DLD1 (cell line): Measurements from ENCODE around the gene GORASP1.

Source experiments
- in situ Hi-C: cut with HindIII; loops from 2 replicates; pipeline ENCODE4 v1.10.0; 2017; ENCODE audit warnings: low sequenced_read_pairs

The GORASP1 gene

DNA sequence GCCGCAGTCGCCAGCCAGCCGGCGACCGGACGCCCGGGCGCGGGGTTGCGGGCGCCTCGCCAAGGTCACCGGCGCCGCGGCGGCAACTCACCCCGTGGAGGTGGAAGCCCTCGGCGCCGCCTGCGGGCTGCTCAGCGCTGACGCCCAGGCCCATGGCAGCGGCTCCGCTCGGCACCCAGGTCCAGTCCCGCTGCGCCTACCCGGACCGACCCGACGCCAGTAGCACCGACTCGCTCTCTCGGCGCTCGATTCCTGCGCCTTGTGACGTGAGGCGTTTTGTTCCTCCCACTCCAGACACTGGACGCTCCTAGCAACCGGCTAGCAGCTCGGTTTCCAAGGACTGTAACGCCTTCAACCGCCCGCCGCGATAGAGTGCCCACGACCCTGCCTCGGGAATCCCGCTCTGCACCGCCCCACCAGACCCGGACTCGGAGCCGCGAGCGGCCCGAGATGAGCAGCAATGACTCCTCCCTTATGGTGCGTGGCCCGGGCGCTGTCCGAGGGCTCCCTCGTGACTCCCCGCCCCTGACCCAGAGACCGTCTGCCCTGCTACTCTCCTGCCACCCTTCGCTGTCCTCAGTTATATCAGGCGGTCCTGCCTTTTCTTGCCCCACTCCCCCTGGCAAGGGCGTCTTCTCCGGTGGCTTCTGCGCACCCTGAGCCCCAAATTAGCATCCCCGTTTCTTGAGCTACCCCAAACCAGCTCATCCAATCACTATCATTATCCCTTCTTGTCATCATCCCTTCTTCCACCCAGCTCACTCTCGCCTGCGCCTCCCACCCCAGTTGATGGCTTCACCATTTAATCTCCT is at the start of gene GORASP1, which contains the start of gene TTC21A:
Gene GORASP1 (minus strand): TSS at position 240 of the 812 bp plus-strand sequence. CDS start 86 bp downstream, at position 154.
Gene TTC21A (plus strand): TSS at position 293 of the 812 bp plus-strand sequence. CDS start 158 bp downstream, at position 451.
- in situ Hi-C loops: no loop called here

DNA sequence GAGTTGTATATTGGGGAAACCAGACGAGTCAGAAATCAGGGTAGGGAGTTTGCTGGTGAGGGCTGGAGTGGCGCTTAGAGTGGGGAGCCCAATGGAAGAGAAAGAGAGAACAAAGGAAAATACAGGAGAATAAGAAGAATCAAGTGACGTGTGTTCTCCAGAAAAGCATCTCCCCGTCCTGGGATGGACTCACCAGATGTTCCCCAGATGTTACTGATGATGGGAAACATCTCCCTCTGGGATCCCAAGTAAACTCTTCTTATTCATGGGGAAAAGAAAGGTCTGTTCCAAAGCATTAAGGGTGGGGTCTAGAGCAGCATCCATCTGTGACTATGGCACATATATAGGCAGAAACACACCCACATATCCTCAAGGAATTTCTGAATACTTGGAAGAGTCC is 49.0 kb upstream of the GORASP1 start:
- in situ Hi-C loops: no loop called here

DNA sequence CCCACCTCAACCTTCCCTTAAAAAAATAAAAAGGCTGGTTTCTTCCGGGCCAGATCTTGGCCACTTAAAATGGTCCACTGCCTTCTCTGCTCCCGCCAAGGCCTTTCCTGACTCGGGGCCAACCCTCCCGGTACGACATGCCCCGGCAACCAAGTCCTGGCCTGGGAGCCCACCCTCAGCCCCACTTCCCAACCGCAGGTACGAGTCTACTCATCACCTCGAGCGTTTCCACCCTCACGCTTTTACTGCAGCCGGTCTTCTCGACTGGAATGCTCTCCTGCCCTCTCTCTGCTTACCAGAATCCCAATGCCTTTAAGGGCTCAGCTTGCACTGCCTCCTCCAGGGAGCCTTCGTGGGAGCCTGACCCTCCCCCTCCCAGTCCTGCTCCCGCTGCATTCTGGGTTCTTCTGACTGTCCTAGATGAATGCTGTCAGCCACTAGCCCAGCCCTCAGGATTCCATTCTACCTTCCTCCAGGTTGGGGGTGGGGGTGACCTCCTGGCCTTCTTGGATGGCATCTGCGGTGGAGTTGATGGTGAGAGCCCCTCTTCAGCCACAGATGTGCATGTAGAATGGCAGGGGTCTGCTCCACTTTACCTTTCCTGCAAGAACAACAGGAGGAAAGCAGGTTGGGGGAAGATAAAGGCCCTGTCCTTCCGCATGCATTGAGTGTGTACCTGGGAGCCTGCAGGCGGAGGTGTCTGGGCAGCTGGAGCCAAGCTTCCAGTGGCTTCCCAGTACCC is 47.0 kb upstream of the GORASP1 start:
- in situ Hi-C loops: no loop called here

DNA sequence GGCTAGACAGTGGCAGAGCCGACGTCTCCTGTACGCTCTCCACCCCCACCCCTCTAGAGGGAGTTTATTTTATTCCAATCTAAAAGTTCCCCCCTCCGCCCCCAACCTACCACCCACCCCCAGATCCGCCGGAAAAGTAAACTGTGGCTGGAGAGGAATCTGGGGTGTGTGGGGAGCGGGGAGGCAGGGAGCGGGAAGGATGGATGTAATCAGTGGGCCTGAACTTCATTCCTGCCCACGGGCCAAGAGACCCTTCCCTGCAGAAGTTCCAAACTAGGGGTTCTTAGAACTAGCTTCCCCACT is 46.5 kb upstream of the GORASP1 start:
- in situ Hi-C loops: no loop called here

DNA sequence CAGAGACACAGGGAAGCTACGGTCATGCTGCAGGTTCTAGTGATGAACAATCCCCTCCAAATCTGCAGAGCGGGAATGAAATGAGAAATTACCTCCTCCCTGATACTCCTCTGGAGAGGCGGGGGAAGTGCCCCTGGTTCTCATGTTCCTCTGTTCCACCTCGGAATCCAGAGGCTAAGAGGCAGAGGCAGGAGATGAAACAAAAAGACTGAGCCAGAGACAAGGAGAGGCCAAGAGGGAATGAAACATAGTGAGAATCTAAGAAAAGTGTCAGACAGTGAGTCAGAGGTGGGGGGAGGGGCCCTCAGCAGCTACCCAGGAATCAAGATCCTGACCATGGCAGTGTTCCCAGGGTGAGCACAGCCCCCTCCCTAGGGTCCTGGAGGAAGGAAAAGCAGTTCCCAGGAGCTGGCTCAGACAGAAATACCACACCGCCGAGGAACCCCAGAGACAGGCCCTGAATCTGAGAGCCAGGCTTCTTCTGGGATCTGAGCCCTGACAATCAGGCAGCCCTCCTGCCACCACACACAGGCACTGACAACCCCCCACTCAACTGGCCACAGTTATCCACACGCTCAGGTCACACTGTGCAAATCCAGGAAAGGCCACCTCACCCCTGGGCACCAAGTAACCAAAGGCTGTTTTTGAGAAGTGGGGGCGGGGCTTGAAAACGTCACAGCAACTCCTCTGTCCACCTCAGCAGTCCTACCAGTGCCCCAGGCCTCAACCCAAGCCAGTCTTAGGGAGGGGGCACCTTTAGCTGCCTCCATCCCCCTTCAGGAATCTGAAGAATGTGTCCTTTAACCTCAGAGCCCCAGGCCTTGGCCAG is 43.6 kb upstream of the GORASP1 start:
- in situ Hi-C loops: no loop called here

DNA sequence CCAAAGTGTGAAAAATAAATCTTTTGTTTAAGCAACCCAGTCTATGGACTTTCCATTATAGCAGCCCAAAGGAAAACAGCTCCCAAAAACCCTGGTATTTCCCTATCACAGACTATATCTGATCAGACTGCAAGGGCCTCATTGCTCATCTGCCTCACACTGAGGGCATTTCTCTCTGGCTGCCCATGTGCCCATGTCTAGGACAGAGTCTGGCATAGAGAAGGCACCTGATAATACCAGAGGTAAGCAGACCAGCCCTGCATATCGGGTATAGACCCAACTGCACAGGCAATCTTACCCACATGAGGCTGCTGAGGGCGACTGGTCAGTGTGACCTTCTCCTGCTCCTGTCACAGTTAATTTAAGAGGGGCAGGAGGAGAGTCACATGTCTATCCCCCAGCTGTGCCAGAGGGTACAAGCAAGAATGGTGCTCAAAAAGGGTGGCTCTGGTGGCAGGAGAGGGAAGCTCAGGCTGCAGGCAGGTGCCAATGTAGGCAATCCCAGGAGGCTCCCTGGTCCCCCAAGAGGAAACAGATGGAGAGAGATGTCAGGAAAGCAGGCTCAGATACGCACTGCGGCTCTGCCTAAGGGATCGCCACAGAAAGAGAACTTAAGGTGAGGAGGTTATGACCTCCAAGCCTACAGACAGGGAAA is 42.8 kb upstream of the GORASP1 start:
- in situ Hi-C loops: no loop called here

DNA sequence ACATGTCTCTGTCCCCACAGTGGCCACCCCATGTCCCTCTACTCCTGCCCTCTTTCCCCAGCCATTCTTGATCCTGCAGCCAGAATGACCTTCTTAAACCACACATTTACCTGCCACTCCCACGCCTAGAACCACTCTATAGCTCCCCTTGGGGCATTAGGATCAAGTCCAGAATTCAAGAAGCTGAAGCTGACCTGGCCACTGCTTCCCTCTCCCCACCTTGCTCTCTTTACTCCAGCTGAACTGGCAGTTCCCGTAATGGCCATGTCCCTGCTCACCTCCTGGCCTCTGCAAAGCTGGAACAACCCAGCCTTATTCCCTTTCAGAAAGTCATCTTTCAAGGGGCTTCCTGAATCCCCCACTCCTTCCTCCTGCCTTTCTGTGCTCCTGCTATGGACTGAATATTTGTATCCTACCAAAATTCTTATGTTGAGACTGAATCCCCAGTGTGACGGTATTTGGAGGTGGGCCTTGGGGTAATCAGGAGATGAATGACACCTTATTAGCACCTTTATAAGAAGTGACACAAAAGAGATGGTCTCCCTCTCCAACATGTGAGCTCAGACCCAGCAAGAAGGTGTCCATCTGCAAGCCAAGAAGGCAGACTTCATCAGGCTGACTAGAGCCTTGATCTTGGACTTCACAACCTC is 42.2 kb upstream of the GORASP1 start:
- in situ Hi-C loops: no loop called here

DNA sequence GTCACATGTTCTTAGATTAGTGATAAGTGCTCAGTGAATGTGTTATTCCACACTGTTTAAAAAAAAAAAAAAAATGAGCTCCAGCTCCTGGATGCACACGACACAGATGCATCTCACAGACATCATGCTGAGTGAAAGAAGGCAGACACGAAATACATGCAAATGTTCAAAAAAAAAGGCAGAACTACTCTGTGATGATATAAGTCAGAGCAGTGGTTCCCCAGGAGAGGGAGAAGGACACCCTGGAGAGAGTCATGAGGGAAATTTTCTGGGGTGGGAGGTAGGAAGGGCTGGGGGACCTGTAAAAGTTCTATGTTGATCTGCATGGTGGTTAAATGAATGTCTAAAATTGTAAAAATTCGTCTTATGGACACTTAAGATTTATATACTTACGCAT is 41.6 kb upstream of the GORASP1 start:
- in situ Hi-C loops: no loop called here

DNA sequence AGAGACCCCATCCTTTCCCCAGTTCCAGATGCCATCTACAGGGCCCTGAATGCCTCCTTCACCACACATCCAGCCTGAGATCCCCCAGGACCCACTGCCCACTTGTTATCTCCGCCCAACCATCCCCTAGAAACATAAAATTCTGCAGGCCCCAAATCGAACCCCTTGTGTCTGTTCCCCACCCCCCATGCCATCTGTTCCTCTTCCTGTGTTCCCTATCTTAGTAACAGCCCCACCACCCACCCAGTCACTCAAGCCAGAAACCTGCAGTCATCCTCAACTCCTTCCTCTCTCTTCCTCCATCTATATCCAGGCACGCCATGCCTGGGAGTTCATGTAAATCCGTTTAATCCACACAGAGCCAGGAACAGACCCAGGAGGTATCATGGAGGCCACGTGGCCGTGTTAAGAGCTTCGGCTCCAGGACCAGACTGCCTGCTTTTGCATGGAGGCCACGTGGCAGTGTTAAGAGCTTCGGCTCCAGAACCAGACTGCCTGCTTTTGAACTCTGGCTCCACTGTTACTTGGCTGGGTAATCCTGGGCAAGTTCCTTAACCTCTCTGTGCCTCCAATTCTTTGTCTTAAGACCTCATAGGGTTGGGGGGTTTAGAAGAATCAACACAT is 41.1 kb upstream of the GORASP1 start:
- in situ Hi-C loops: no loop called here

DNA sequence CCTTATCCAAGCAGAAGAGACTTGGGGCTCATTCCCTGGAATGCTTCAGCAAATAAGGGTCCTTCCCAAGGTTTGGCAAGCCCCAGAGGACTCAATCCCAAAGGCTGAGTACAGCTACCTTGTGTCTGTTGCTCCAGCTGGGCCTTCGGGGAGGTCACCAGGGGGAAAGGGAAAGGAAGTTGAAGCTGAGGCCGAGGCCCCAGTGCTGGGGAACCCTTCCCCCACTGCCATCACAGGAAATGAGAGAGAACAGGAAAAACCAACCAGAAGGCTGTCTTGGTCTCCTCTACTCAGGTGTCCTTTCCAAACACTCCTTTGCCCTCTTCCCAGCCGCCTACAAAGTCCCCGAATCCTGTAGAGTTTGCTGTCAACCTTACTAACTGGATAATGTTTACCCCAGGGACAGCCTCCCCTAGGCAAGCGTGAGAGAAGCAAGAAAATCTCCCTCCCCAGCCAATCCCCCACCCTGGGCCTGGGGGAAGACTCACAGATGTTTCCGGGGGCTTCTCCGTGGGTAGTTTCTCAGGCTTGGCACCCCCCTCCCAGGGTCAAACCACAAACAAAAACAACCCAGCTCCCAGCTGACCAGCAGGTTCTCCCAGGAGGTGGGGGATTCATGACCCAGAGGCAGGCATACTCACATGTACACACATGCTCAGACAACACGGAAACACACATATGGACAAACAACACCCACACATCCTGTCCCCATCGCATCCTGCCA is 40.4 kb upstream of the GORASP1 start:
- in situ Hi-C loops: no loop called here

DNA sequence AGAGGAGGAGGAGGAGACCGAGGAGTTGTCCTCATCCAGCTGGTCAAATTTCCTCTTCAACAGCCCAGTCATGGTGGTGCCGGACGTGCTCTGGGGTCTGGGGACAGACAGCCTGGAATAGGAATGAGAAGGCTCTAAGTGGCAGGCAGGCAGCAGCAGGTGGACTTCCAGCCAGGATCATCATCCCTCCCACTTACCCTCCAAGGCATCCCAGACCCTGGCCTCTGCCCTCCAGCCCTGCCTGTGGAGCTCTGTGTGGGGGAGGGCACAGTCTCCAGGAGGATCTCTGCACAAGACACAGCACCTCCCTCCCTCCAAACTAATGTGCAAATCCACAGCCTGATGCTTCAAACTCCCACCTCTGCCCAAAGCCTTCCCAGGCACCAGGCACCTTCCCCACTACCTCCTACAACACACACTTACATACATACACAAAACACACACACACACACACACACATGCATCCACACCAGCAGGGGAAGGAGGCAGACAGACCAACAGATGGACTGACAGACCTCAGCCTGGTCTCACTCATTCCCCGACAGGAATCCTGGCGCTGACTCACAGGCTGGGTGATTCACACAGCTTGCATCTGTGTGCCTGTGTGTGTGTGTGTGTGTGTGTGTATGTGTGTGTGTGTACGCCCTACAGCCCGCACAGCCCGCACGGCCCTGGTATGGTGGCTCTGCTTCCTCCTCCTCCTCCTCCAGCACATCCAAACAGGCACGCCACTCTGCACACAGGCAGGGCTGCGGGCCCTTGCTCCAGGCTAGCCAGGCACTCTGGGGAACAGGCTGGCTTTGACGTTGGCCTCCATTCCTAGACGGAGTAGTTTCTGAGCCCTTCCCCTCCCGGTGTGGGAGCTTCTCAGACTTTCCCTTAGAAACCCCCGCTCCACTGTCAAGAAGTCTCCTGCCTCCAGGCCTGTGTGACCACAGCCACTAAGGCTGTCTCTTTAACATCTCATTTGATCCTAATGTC is 39.5 kb upstream of the GORASP1 start:
- in situ Hi-C loops: no loop called here

DNA sequence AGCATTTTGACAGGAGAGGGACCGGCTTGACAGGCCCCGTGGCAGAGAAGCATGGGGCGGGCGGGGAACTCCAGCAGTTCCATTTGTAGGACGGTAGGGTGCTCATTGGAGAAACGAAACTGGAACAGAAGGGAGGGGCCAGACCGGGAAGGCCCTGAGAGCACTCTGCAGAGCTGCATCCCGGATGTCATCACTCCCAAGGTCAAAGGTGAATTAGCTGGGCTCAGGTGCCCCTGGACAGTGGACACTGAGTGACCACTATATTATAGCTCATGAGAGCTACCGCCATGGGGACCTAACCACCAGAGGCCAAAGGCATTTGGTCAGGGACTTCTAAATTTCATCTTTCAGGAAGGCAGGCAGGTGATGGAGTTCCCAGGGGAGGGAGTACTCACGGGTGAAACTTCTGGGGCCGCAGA is 38.7 kb upstream of the GORASP1 start:
- in situ Hi-C loops: no loop called here

DNA sequence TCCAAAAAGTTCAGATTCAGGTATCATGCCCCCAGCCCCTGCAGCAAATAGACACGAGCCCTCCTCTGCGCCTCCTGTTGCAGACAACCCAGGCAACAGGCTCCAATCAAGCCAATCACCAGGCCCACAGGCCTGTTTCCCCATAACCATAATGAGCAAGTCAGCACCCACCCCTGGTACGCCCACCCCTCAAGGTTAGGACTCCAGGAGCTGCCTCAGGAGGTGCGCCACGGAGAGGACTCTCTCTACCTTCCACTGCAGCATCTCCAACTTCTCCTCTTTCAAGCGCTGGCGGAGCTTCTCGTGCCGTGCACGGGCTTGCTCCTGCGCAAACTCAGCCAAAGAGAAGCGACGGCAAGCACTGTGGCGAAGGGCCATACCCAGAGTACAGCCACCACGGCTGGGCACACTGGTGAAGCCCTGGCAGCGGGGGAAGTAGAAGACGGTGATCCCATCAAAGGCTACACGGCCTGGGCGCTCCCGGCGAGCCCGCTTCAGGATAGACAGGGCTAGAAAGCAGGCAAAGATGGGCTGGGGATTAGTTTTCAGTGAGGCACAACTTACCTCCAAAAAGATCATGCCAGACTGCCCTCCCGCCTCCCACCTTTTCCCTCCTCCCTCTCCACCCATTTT is 37.4 kb upstream of the GORASP1 start:
- in situ Hi-C loops: no loop called here

DNA sequence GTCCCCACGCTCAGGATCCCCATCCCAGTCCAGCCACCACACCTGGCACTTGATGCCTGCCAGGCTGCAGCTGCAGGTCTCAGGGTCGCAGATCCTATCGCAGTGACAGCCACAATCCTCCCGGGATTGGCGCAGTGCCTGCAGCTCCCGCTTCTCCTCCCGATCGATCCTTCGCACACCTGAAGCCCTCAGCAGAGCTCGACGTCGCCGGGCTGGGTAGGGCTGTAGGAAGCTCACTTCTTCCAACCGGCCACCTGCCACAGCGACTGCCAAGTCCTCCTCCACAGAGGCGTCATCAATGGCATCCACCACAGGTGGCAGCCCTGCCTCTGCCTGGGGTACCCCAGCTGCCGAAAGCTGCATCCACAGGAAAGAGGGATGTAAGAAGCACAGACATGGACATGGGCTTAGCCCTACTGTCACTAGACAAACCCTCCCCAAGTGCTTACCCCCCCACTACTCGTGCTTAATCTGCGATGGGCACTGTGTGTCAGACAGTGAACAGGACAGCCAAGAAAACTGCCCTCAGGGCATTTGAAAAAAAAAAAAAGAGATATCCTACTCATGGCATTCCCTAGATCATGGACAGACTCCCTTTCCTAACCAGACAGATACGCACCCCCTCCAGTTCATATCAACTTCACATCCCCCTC is 36.8 kb upstream of the GORASP1 start:
- in situ Hi-C loops: no loop called here

DNA sequence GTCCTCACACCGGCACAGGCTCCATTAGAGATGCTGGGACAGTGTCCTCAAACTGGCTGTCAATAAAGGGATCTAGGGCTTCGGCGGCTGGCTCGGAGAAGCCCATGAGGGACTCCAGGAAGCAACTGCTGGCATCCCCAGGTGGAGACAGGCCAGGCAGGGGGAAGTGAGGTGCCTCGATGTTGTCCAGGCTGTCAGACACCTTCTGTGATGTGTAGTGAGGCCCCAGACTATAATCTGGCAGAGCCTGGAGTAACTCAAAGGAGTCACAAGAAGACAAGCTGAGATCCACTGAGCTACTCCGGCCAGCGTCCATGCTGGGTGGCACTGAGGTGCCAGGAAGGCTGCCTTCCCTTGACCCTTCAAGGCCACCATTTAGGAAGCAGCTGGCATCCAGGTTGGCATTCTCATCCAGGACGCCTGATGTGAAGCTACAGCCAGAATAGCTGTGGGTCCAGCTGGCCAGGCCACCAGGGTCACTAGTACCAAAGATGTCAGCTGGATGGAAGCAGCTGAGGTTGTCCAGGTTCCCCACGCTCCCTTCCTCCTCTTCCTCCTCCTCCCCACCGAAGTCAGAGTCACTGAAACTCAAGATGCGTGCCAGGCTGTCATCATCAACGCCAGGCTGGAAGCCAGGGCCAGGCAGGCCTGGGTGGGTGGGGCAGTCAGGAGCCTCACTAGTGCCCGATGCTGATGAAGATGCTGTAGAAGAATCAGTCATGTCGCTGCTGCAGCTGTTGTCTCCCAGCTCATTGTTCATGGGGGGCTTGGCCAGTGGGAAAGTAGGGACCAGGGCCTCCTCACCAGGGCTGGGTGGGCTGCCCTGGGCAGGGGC is 35.8 kb upstream of the GORASP1 start:
- in situ Hi-C loops: no loop called here

DNA sequence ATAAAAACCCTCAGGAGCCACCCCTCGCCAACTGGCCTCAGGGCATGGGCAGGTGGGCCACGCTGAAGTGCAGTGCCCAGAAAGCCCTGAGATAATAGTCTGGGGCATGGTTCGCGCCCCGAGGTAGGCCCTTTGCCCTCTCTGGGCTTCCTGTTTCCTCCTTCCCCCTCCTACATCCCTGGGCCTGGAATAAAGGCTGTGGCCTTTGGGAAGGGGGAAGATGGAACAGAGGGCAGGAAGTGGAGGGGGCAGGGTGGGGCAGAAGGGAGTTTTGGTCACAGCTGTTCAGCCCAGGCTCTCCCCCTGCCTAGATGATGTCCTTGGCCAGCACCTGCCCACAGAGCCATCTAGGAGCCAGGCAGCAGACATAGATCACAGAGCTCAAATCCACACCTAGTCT is 34.6 kb upstream of the GORASP1 start:
- in situ Hi-C loops: no loop called here
